Type B pancreatic cell (in vitro differentiated cells): ENCODE data around the gene XRRA1. TPM values are rescaled to one million over a fixed set of nuclear protein-coding genes. Genes with fewer than 3 reads are reported as not detected.
"Not testable (repeated sequence)": the region's sequence is repeated elsewhere in the genome, so short reads cannot be mapped to it uniquely, and the experiment has no call there.

Source experiments
- DNase-seq: peaks from one replicate; pipeline ENCODE4 v3.0.0; 2021; ENCODE audit warnings: mixed read lengths; ENCODE audit not compliant: unreplicated experiment; ENCODE audit errors: extremely low spot score
- H3K27ac Mint-ChIP-seq: 2 replicates; pipeline ENCODE4 v1.8.0; 2021; ENCODE audit warnings: mild to moderate bottlenecking, mixed read lengths
- H3K27me3 Mint-ChIP-seq: 2 replicates; pipeline ENCODE4 v1.8.0; 2021; ENCODE audit warnings: mixed read lengths
- H3K36me3 Mint-ChIP-seq: 2 replicates; pipeline ENCODE4 v1.8.0; 2021; ENCODE audit warnings: mixed read lengths
- H3K4me1 Mint-ChIP-seq: one replicate; pipeline ENCODE4 v1.8.0; 2021; ENCODE audit warnings: mixed read lengths; ENCODE audit not compliant: unreplicated experiment
- H3K4me3 Mint-ChIP-seq: 2 replicates; pipeline ENCODE4 v1.8.0; 2021; ENCODE audit warnings: mild to moderate bottlenecking, mixed read lengths
- H3K9me3 Mint-ChIP-seq: 2 replicates; pipeline ENCODE4 v1.8.0; 2021; ENCODE audit warnings: mixed read lengths
- long read RNA-seq: library from polyadenylated mRNA; unstranded; transcript quantifications from one replicate; pipeline ENCODE4 v2.0.0, GENCODE V29; 2020
- total RNA-seq: library from RNA; stranded (reverse); gene quantifications from 2 replicates; pipeline ENCODE4 v1.2.1, GENCODE V29; 2021; ENCODE audit warnings: low replicate concordance
- TF ChIP-seq, protein P1 (sequence below): fragments of 200-600 bp; sonication (generic); conservative IDR thresholded peaks from 2 replicates; pipeline ENCODE4 v1.5.0; 2021; ENCODE audit warnings: antibody characterized with exemption, mild to moderate bottlenecking

The XRRA1 gene, protein sequence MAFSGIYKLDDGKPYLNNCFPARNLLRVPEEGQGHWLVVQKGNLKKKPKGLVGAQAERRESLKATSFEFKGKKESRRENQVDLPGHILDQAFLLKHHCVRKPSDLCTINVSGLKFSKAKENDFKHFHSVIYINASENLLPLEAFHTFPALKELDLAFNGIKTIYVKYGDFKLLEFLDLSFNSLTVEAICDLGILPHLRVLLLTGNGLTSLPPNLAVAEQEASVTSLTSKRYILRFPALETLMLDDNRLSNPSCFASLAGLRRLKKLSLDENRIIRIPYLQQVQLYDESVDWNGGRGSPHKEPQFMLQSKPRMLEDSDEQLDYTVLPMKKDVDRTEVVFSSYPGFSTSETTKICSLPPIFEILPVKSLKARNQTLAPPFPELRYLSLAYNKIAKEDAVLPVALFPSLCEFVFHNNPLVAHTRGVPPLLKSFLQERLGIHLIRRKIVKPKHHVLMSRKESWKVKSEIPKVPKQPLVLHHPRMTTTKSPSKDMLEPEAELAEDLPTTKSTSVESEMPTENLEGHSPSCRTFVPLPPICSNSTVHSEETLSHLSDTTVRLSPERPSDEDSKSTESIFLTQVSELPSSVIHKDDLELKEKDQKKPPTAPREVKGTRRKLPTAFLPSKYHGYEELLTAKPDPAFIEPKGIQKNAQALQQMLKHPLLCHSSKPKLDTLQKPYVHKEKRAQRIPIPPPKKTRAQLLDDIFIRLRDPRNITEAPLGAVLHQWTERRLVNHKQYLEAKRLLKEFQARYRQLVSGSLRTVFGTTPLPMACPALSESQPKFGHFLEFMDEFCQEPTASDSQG
- total RNA-seq, result 5.1 and 8.8 TPM in 2 replicates
- long read RNA-seq, partial matches to known transcripts, result 0 of 10 reads
- long read RNA-seq, other reads (novel, unspliced or antisense), result 10 of 10 reads

DNA sequence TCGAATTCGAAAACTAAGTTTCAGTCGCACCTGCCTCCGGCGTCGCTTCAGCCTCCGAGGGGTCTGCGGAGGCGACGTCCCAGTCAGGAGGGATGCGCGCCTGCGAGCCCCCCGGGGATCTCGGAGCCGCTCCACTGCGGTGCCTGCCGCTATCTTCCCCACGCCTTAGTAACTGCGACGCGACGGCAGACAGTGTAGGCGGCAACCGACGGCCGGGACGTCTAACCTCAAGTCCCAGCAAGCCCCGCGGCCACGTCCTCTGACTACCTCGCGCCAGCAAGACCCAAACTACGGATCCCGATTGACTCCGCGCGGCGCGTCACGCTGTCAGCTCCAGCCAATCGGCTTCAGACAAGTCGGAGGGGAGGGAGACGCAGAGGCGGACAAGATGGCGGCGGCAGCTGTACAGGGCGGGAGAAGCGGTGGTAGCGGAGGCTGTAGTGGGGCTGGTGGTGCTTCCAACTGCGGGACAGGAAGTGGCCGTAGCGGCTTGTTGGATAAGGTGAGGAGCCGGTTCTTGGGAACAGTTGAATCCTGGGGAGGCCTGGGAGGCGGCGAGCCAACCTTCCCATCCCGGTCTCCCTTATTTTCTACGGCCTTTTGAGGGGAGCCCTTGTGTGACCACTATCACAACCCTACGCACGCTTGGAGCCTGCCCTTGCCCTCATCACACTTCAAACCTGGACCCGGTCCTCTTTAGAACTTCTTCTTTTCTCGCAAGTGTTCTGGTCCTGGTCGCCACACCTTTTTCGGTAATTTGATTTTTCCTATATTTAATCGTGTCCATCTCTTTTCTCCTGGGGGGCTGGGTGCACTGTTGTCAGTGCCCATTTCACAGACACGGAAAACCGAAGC is at the start of gene XRRA1, which contains the start of gene SPCS2:
XRRA1 (minus strand) TSS at position 194 of the 855 bp plus-strand sequence. CDS start 8,213 bp downstream, outside the sequence.
SPCS2 (plus strand) TSS at position 369 of the 855 bp plus-strand sequence; CDS start at position 389, 20 bp downstream.
- DNase-seq, result peak; percentile 98
- Mint-ChIP-seq H3K36me3 (peaks cover 4% of the 10 kb centered on the region), H3K27me3 (no peaks in the 10 kb centered on the region), H3K4me1 (peaks cover 24% of the 10 kb centered on the region), H3K9me3 (no peaks in the 10 kb centered on the region), H3K27ac (peak within 1 kb of the TSS; percentile 98), H3K4me3 (peak within 1 kb of the TSS; percentile 100)
- TF ChIP-seq, protein P1, sequence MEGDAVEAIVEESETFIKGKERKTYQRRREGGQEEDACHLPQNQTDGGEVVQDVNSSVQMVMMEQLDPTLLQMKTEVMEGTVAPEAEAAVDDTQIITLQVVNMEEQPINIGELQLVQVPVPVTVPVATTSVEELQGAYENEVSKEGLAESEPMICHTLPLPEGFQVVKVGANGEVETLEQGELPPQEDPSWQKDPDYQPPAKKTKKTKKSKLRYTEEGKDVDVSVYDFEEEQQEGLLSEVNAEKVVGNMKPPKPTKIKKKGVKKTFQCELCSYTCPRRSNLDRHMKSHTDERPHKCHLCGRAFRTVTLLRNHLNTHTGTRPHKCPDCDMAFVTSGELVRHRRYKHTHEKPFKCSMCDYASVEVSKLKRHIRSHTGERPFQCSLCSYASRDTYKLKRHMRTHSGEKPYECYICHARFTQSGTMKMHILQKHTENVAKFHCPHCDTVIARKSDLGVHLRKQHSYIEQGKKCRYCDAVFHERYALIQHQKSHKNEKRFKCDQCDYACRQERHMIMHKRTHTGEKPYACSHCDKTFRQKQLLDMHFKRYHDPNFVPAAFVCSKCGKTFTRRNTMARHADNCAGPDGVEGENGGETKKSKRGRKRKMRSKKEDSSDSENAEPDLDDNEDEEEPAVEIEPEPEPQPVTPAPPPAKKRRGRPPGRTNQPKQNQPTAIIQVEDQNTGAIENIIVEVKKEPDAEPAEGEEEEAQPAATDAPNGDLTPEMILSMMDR, result no peak

DNA sequence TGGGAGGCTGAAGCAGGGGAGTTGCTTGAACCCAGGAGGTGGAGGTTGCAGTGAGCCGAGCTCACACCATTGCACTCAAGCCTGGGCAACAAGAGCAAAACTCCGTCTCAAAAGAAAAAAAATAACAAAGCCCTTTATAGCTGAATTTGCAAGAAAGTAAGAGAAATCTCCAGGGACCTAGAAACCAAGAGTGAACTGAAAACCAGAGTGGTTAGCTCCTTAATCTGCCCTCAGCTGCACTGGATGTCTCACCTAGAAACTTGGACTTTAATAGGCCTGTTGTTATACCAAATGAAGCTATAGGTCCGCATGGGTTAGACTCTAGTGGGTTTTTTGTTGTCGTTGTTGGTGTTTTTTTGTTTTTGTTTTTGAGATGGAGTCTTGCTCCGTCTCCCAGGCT is 44.0 kb upstream of the XRRA1 start:
- Mint-ChIP-seq H3K9me3 (no peaks in the 10 kb centered on the region), H3K4me1 (peaks cover 6% of the 10 kb centered on the region)
- TF ChIP-seq, protein P1, result no peak

DNA sequence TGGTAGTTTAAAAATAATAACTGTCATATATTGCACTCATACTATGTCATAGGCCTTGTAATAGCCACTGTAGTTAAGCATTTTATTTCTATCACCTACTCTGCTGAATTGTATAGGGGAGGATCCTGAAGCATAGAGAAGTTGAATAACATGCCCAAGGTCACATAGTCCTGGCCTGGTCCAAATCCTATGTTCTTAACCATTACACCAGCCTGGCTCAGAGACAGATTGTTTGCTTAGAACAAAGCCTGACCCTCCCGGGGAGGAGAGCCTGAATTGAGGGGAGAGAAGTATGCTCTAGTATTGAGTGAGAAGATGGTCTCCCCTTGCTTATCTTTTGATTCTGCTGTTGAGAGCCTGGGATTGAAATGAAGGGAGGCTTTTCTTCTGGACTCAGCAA is 42.0 kb upstream of the XRRA1 start:
- H3K27ac Mint-ChIP-seq, result no peak overlapping the region
- DNase-seq, result no peak
- H3K27me3 Mint-ChIP-seq, result no peaks in the 10 kb centered on the region
- H3K9me3 Mint-ChIP-seq, result no peaks in the 10 kb centered on the region
- H3K4me3 Mint-ChIP-seq, result no peak overlapping the region
- peaks cover 5% of the 10 kb centered on the region for H3K36me3 Mint-ChIP-seq
- TF ChIP-seq, protein P1, result no peak
- H3K4me1 Mint-ChIP-seq, result peaks cover 6% of the 10 kb centered on the region

More for the DNA sequence above, 44.0 kb upstream of the XRRA1 start:
- Mint-ChIP-seq H3K4me3 (no peak overlapping the region), H3K36me3 (peaks cover 5% of the 10 kb centered on the region), H3K27me3 (no peaks in the 10 kb centered on the region), H3K27ac (no peak overlapping the region)
- no peak for DNase-seq

DNA sequence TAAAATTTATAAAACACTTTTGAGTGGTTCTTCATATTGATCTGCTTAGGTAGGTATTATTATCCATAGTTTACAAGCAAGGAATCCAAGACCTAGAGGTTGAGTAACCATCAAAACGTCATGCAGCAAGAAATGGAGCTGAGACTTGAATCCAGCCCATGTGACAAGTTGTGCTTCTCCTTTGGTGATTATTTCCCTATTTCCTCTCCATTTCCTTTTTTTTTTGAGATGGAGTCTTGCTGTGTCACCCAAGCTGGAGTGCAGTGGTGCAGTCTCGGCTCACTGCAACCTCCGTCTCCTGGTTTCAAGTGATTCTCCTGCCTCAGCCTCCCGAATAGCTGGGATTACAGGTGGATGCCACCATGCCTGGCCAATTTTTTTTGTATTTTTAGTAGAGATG is 41.3 kb upstream of the XRRA1 start:
- H3K36me3 Mint-ChIP-seq, H3K4me1 Mint-ChIP-seq, DNase-seq, H3K27ac Mint-ChIP-seq, H3K9me3 Mint-ChIP-seq, H3K27me3 Mint-ChIP-seq: not testable (repeated sequence)
- H3K4me3 Mint-ChIP-seq, result peak overlapping the region; percentile 52

DNA sequence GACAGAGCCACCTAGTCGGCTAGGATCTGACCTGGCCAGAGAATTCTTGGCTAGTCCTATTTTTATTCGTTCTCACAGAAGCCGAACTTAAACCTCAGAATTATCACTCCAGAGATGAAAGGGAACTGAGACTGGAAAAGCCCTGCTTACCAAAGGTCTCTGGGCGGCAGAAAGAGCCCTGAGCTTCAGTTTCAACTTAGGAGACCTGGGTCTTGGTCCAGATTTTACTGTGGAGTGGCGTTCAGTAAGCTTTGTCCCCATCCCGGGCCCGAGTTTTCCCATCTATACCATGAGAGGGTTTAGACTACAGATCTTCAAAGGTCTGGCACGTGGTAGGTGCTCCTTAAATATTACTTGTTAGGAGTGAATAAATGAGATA is 40.4 kb upstream of the XRRA1 start:
- peaks cover 5% of the 10 kb centered on the region for H3K36me3 Mint-ChIP-seq
- DNase-seq, result no peak
- H3K9me3 Mint-ChIP-seq, result no peaks in the 10 kb centered on the region
- peaks cover 6% of the 10 kb centered on the region for H3K4me1 Mint-ChIP-seq
- TF ChIP-seq, protein P1, result no peak
- peak overlapping the region; percentile 94 for H3K4me3 Mint-ChIP-seq
- H3K27ac Mint-ChIP-seq, result peak overlapping the region; percentile 77
- H3K27me3 Mint-ChIP-seq, result no peaks in the 10 kb centered on the region
